KMS-11 (cell line): ENCODE data around the gene P4HA2.

Source experiments
- H2AFZ ChIP-seq: fragments of 200-600 bp; sonication (generic); 2 replicates; pipeline ENCODE4 v1.6.1; 2016; ENCODE audit warnings: antibody characterized with exemption, mixed run types, low read depth
- H3K27ac ChIP-seq: fragments of 200-600 bp; sonication (generic); 2 replicates; pipeline ENCODE4 v1.6.1; 2016; ENCODE audit warnings: mild to moderate bottlenecking, mixed run types
- H3K27me3 ChIP-seq: fragments of 200-600 bp; sonication (generic); 2 replicates; pipeline ENCODE4 v1.6.1; 2017; ENCODE audit warnings: mild to moderate bottlenecking, low read depth, mixed run types, moderate library complexity; ENCODE audit not compliant: insufficient read depth
- H3K36me3 ChIP-seq: fragments of 200-600 bp; sonication (generic); 2 replicates; pipeline ENCODE4 v1.6.1; 2017; ENCODE audit warnings: mild to moderate bottlenecking, mixed run types; ENCODE audit not compliant: insufficient read depth
- H3K4me1 ChIP-seq: fragments of 200-600 bp; sonication (generic); 2 replicates; pipeline ENCODE4 v1.6.1; 2016; ENCODE audit warnings: mild to moderate bottlenecking, low read depth, mixed run types; ENCODE audit not compliant: poor library complexity, severe bottlenecking
- H3K4me2 ChIP-seq: fragments of 200-600 bp; sonication (generic); 2 replicates; pipeline ENCODE4 v1.7.0; 2016; ENCODE audit warnings: mild to moderate bottlenecking, mixed run types
- H3K4me3 ChIP-seq: fragments of 200-600 bp; sonication (generic); IDR thresholded peaks from 2 replicates; pipeline ENCODE4 v1.6.1; 2017; ENCODE audit warnings: low read depth, low read length, mixed read lengths; ENCODE audit not compliant: insufficient read depth
- H3K79me2 ChIP-seq: fragments of 200-600 bp; sonication (generic); 2 replicates; pipeline ENCODE4 v1.6.1; 2016; ENCODE audit warnings: low read depth, mixed run types; ENCODE audit not compliant: insufficient read depth
- H3K9ac ChIP-seq: fragments of 200-600 bp; sonication (generic); 2 replicates; pipeline ENCODE4 v1.6.1; 2016; ENCODE audit warnings: mild to moderate bottlenecking, mixed run types
- H4K20me1 ChIP-seq: fragments of 200-600 bp; sonication (generic); 2 replicates; pipeline ENCODE4 v1.6.1; 2016; ENCODE audit warnings: mild to moderate bottlenecking, mixed run types; ENCODE audit not compliant: insufficient read depth
- TF ChIP-seq, protein P1 (sequence below): fragments of 200-600 bp; sonication (generic); conservative IDR thresholded peaks from 2 replicates; pipeline ENCODE4 v1.6.1; 2017; ENCODE audit warnings: low read depth, mild to moderate bottlenecking, antibody characterized with exemption, low read length, moderate library complexity, mixed read lengths

P4HA2 gene

GRCh38 chr5:132219981-132220380, 7.7 kb downstream of the P4HA2 start:
- Histone ChIP-seq H4K20me1 (no peaks in the 10 kb centered on the region), H3K4me3 (no peak overlapping the region), H3K79me2 (no peaks in the 10 kb centered on the region), H3K9ac (no peak overlapping the region), H2AFZ (no peak overlapping the region), H3K27me3 (no peaks in the 10 kb centered on the region), H3K27ac (no peak overlapping the region), H3K4me2 (no peak overlapping the region), H3K36me3 (no peaks in the 10 kb centered on the region), H3K4me1 (no peaks in the 10 kb centered on the region)
- TF ChIP-seq, protein P1, sequence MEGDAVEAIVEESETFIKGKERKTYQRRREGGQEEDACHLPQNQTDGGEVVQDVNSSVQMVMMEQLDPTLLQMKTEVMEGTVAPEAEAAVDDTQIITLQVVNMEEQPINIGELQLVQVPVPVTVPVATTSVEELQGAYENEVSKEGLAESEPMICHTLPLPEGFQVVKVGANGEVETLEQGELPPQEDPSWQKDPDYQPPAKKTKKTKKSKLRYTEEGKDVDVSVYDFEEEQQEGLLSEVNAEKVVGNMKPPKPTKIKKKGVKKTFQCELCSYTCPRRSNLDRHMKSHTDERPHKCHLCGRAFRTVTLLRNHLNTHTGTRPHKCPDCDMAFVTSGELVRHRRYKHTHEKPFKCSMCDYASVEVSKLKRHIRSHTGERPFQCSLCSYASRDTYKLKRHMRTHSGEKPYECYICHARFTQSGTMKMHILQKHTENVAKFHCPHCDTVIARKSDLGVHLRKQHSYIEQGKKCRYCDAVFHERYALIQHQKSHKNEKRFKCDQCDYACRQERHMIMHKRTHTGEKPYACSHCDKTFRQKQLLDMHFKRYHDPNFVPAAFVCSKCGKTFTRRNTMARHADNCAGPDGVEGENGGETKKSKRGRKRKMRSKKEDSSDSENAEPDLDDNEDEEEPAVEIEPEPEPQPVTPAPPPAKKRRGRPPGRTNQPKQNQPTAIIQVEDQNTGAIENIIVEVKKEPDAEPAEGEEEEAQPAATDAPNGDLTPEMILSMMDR = no peak

GRCh38 chr5:132219289-132219970, 8.2 kb downstream of the P4HA2 start:
- TF ChIP-seq, protein P1 = no peak
- Histone ChIP-seq H3K9ac (no peak overlapping the region), H3K4me3 (no peak overlapping the region), H2AFZ (no peak overlapping the region), H3K36me3 (no peaks in the 10 kb centered on the region), H3K27me3 (no peaks in the 10 kb centered on the region), H3K4me2 (no peak overlapping the region), H3K27ac (no peak overlapping the region), H3K4me1 (no peaks in the 10 kb centered on the region), H3K79me2 (no peaks in the 10 kb centered on the region), H4K20me1 (no peaks in the 10 kb centered on the region)

DNA sequence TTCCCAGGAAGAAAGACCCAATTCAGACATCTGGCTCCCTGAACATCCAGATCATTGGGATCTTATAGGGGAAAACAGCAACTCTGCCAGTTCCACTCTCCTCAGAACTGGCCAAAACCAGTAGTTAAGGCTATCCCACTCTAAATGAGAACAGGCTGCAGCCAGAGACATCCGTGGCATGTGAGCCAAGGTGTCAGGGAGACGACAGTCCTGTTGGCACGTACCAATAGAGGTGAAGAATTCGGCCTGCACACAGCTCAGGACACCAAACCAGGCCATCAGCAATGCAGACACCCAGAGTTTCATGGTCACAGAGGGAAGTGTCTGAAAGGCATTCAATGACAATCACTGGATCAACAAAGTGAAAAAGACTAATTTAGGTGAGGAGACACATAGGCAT, 9.3 kb downstream of the P4HA2 start:
- H3K4me2 ChIP-seq = no peak overlapping the region
- no peaks in the 10 kb centered on the region for H3K36me3 ChIP-seq
- TF ChIP-seq, protein P1 = no peak
- H2AFZ ChIP-seq = no peak overlapping the region
- no peaks in the 10 kb centered on the region for H3K27me3 ChIP-seq
- H3K9ac ChIP-seq = no peak overlapping the region
- no peak overlapping the region for H3K27ac ChIP-seq
- H3K4me1 ChIP-seq = no peaks in the 10 kb centered on the region
- H4K20me1 ChIP-seq = no peaks in the 10 kb centered on the region
- H3K79me2 ChIP-seq = no peaks in the 10 kb centered on the region
- H3K4me3 ChIP-seq = no peak overlapping the region

DNA sequence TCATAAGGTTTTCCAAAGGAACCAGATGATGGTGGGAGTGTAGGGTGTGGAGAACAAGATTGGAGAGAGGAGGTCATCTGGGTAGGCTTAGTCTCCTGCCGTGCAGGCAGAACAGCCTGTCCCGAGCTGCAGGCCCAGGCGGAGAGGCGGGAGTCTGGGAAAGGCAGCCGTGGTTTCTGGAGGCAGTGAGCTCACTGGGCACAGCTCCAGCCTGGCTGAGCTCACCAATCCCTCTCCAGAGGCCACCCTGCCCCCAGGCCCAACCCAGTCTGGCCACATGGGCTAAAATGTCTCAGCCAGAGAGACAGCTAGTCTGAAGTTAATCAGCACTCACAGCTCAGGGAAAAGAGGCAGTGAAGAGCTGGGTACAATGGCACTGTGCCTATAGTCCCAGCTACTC, 12.3 kb downstream of the P4HA2 start:
- no peak overlapping the region for H3K9ac ChIP-seq
- TF ChIP-seq, protein P1 = no peak
- H3K36me3 ChIP-seq = no peaks in the 10 kb centered on the region
- H3K79me2 ChIP-seq = no peaks in the 10 kb centered on the region
- H3K27me3 ChIP-seq = no peaks in the 10 kb centered on the region
- no peak overlapping the region for H3K4me3 ChIP-seq
- H2AFZ ChIP-seq = no peak overlapping the region
- H3K27ac ChIP-seq = no peak overlapping the region
- H4K20me1 ChIP-seq = no peaks in the 10 kb centered on the region
- no peaks in the 10 kb centered on the region for H3K4me1 ChIP-seq
- H3K4me2 ChIP-seq = no peak overlapping the region
